Limb (tissue), 2 donors: Measurements from ENCODE around the gene RIPOR1.

Source experiments
- DNase-seq, 2 donors: peaks; one replicate each; pipeline ENCODE4 v3.0.0-alpha.2; 2016; ENCODE audit errors: extremely low spot score in 2 of 2

The RIPOR1 gene

DNA sequence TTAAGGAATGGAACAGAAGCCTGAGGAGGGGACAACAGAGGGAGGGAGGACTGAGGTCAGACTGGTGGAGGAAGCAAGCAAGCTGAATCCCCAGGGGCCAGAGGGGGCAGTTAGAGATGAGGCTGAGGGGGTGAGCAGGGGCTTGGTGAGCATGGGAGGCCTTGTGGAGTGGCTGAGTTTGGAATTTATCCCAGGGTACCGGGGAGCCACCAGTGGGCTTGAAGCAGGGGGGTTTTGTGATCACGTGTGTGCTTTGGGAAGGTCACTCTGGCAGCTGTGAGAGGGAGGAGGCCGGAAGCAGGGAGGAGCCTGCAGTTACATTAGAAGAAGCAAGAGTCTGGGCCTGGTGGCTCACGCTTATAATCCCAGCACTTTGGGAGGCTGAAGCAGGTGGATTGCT, 23.8 kb downstream of the RIPOR1 start:
- no peak for DNase-seq

DNA sequence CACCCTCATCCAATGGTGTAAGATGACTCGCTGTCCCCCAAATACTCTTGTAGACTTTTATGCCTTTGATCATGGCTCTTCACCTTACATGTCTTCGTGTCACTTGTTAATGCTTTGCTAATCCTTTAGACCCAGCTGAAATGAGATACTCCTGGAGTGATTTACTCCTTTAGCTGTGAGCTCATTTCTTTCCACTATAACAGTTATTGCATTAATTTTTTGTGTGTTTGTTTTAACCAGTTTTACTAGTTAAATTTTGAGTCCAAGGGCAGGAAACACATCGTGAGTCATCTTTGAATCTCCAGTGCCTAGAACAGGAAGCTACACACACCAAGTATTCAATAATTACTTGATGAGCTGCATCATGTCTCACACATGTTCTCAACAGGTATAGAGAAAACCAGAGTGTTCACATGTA, 27.2 kb downstream of the RIPOR1 start:
- DNase-seq: no peak

DNA sequence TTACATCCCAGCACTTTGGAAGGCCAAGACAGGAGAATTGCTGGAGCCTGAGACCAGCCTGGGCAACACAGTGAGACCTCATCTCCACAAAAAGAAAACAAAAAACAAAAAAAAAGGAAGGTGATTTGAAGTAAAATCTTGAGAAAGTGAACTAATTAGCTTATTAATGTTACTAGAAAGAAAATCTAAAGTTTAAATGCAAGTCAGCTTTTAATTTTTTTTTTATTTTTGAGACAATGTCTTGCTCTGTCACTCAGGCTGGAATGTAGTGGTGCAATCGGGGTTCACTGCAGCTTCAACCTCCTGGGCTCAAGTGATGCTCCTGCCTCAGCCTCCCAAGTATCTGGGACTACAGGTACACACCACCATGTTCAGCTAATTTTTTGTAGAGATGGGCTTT, 30.2 kb downstream of the RIPOR1 start:
- no peak for DNase-seq

DNA sequence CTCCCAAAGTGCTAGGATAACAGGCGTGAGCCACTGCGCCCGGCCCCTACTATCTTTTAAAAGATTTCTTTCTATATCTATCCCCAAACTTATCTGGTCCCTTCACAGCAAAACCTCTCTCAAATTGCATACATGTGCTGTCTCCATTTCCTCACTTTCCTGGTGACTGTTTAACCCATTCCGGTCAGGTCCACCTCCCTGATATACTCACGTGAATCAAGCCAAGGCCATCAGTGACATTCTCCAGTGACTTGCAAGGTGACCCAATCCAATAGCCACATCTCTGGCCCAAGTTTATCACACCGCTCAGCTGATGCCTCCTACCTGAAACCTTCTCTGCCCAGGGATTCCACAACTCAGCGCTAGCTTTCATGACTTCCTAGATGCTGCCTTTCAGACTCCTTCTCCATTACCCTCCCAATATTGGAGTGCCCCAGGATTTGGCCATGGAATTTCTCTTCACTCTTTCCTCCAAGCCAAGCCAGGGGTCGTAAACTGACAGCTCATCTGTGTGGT, 32.3 kb downstream of the RIPOR1 start:
- no peak for DNase-seq

DNA sequence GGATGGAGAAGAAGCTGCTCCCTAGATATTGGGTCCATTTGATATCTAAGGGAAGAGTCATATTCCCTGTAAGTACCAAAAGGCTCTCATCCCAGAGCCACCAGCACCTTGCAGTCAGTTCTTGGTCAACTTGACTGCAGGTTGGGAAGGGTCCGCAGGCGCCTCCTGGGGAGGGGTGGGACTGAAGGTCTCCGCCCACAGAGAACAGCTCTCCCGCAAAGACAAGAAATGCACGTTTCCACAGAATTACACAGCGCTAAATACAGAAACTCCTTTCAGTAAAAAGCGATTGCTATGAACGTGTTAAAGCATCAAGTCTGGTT, 32.8 kb downstream of the RIPOR1 start:
- DNase-seq: no peak

DNA sequence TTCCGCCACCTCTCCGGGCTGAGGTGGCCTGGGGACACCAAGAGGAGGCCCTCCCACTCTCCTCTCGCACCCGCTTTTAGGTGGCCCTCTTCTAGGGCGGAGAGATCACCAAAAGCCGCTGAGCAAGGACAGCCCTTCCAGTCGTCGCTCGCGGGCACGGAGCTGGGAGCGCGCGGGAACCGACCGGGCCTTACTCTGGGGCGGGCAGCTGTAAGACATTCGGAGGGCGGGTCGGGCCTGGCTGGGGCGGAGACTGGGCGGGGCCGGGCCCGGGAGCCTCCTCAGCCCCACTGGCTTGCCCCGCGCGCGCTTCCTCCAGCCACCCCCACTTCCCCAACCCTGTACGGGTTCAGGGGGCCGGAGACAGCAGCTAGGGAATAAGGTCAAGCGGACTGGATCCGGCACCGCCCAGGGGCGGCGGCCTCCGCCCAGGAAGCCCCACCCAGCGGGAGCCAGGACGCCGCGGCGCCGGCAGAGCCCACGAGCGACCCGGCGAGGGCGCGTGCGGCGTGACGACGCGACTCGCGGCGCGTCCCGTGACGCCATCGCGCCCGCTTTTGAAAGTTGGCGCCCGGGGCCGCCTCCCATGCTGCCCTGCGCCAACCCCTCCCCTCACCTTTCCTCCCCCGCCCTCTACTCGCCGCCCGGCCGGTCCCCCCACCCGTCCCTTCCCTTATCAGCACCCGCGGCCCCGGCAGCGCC, 33.3 kb downstream of the RIPOR1 start:
- peak; percentile 96 to 97 for DNase-seq

DNA sequence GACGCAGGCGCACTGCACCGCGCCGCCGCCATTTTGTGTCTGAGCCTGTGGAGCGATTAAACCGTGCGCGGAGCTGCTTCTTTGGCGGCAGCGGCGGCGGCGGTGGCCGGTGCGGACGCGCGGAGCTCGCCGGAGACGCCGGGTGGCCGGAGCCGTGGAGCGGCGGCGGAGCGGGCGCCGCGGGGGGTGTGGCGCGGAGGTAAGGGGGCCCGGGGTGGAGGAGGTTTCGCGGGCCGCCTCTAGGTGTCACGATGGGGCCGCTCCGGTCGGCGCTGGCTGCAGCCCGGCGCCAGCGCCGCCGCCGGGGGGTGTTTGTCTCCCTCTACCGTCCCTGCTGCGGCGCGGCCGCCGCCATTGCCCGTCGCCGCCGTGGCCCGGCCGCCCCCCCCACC, 33.9 kb downstream of the RIPOR1 start, which contains the start of gene CTCF:
Gene CTCF, plus strand, starts transcription at position 1 of the 392 bp plus-strand sequence. CDS start 48,307 bp downstream, outside the sequence.
- DNase-seq: peak in 1 of 2 donors; percentile 90

DNA sequence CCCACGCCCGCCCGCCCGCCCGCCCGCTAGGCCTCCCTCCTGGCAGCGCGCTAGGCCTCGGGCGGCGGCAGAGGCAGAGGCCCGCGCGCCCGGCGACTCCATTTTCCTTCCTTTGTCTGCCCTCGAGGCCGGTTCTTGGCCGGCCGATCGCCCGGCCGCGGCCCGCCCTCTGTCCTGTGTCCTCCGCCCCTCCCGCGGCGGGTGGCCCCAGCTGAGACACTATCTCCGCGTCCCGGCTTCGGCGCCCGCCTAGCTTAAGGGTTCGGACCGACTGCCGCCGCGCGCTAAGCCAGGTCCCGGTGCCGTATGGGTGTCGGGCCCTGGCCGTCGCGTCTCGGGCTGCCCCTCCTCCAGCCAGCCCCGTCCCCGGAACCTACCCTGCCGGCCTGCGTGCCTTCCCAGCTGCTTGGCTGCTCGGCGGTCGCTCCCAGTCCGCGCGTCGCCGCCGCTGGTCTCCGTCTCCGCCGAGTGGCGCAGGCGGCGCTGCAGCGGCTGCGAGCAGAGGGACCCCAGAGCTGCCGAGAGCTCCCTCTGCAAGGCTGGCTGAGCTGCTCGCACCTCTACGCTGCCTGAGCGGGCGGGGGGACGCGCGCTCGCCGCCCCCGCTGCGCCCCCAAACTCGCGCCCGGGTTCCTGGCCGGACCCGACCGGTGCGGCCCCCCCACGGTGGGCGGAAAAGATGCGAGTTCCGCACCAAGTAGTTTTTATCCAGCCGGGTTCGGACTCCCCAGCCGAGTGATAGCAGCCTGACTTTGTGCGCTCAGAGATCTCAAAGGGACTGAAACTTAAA, 34.5 kb downstream of the RIPOR1 start:
- peak; percentile 45 to 83 for DNase-seq

DNA sequence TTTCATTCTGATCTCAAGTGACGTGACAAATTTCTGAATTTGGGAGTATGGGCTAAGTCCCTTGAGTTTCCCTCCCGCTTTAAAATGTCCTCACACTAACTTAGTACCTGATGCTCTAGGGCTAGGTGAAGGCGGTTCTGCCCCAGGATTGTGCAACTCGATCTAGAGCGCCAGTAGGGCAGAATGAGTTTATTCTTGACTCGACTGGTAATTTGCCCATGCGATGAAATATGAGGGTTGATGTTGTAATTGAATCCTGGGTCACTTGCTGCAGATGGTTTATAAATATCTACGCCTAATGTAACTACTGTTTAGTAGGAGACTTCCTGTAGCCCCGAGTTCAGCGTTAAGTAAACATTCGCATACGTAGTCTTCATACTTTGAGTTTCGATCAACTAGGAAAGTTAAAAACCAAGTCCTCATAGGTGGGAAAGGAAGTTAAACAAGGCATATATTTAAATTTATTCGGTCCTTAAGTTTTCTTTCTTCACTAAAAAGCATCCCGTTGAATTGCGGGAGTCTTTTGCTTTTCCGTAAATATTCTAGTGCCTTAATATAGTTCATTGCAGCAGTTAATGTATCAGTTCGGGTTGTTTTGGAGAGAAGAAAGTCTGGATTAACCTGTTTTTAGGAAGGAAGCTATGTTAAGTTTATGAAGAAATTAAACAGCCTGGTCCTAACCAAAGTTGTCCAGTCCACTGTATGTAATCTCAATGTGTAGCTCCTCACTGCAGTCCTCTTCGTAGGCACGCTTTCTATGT, 35.3 kb downstream of the RIPOR1 start:
- peak; percentile 24 to 50 for DNase-seq

DNA sequence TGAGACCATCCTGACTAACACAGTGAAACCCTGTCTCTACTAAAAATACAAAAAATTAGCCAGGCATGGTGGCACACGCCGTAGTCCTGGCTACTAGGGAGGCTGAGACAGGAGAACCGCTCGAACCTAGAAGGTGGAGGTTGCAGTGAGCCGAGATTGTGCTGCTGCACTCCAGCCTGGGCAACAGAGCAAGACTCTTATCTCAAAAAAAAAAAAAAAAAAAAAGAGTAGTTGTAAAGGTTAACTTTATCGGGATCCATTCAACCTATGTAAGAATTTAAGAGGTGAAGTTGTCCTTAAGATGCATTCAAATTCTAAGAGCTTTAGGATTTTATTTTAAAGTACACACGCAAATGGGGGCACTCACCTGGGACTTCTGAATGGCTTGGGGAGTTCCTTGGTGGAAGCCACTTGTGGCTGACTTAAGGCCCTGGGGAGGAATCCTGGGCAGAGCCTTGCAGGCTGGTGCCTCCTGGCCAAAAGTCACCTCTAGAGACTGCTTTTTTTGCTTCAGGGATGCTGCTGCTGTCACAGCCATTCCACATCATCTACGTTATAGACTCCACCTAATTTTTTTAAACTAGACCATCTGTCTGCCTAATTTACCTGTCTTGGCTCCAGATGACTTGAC, 37.0 kb downstream of the RIPOR1 start:
- DNase-seq: no peak

DNA sequence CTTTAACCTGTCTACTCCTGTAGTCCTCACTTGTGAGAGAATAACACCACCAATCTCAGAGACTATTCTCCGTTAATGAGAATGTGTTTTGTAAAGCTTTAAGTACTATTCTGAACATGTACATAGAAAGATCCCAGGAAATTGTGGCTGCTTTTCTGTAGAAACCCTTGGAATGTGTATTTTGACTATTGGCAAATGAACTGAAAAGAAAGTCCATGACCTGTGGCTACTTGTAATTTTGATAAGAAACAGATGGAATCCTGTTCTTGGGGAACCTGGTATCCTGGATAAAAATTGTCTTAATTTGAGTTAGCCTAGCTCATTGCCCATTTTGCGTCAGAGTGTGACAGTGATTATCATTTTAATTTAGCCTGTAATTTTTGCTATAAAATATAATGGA, 42.8 kb downstream of the RIPOR1 start:
- DNase-seq: no peak

DNA sequence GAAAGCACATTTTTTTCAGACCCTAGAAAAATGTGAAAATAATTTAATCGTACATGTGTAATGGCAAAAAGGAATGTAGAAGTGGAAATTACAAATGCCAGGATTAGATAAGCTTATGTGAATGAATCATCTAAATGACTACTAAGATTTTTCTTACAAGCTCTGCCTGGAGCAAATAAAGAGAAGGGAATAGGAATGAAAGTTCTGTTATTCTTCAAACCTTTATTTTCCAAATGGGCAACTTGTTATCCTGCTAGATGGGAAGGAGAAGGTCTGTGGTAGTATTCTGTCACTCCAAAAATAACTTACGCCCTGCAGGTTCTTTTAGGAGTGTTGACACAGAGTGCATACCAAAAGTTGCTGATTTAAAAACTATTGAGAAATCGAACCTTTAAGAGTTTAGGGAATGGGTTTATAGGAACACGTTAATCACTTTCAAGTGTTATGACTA, 43.4 kb downstream of the RIPOR1 start:
- no peak for DNase-seq

DNA sequence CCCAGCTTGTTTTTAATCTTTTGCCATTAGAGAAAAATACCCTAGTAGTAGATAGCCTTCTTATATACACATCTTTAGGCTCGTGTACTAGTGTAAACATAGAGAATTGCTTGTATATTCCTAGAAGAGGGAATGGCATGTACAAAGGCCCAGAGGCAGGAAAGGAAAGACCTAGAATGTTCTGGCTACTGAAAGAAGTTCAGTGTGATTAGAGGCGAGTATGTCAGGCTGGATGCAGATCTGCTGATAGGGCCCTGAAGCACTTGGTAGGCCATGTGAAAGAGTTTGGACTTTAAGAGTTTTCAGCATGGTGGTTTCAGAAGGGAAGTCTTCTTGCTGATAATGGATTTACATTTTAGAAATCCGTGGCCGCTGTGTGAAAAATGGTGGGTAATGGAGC, 51.1 kb downstream of the RIPOR1 start:
- no peak for DNase-seq

DNA sequence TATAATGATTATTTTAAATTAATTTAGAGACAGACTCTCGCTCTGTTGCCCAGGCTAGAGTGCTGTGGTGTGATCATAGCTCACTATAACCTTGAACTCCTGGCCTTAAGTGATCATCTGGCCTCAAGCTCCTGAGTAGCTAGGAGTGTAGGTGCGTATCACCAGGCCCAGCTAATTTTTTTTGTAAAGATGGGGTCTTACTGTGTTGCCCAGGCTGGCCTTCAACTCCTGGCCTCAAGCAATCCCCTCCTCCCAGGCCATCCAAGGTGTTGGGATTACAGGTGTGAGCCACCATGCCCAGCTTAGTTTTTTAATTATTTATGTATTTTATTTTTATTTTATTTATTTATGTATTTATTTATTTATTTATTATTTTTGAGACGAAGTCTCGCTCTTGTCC, 51.6 kb downstream of the RIPOR1 start:
- DNase-seq: no peak

DNA sequence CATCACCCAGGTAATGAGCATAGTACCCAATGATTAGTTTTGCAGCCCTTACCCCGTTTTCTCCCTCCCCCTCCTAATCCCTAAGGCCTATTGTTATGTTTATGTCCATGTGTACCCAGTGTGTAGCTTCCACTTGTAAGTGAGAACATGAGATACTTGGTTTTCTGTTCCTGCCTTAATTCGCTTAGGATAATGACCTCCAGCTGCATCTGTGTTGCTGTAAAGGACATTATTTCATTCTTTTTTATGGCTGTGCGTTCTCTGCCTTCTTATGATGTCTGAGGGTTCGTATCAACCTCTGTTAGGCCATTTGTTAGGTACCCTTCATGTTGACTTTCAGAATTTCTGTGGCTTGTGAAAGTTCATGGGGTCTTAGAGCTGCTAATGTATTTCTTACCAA, 64.7 kb downstream of the RIPOR1 start:
- no peak for DNase-seq

DNA sequence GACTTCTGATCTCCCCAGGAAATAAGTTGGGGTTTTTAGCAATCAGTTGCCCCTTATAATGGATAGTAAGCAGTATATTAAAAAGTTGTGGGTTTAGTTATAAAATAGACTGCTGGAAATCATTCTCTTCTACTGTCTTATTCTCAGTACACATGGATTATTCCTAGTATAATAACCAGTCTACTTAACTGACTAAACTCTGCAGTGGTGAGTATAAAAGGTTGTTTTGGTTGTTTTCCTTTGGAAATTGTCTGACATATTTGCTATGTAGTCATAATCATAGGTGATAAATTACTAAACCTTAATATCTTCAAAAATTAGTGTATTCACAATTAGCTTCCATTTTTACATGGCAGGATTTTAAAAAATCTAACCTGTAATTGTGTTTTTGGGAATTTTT, 65.1 kb downstream of the RIPOR1 start:
- DNase-seq: no peak

DNA sequence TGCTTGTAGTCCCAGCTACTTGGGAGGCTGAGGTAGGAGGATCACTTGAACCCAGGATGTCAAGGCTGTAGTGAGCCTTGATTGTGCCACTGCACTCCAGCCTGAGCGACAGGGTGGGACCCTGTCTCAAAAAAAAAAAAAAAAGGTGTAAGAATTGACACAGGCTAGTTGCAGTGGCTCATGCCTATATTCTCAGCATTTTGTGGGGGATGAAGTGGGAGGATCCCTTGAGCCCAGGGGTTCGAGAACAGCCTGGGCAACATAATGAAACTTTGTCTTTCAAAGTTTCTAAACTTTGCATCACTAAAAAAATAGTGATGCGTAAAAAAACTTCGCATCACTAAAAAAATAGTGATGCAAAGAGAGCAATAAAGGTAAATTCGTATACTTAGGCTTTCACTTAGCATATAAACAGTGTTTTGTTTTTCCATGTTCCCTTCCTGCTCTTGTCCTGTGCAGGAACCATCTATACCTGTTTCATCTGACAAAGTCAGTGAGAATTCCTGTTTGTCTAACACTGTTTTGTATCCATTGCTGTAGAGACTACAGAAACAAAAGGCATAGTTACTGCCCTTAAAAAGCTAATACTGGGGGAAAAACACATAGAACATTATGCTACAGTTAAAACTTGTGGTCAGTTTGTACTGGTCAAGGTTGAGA, 65.8 kb downstream of the RIPOR1 start:
- DNase-seq: no peak

DNA sequence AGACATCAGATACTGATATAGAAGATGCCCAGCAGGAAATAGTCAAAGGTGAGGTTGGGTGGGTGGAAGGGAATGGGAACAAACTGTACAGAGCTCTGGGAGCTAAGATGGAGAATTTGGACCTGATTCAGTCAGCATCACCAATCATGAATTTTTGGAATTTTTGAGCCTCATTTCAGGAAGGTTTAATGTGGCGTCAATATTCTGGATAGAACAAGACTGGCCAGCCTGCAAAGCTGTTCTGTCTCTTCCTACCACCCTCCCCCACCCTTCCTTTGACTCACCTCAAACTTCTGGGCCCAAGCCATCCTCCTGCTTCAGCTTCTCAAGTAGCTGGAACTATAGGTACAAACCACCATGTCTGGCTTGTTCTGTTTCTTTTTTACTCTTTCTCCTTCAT, 66.3 kb downstream of the RIPOR1 start:
- no peak for DNase-seq
